AG08395 (cell line): ENCODE measurements around the gene TBX1.

Experiments used
- DNase-seq: peaks from one replicate; pipeline ENCODE4 v3.0.0; 2012; ENCODE audit warnings: mixed read lengths, low spot score

TBX1 gene

DNA sequence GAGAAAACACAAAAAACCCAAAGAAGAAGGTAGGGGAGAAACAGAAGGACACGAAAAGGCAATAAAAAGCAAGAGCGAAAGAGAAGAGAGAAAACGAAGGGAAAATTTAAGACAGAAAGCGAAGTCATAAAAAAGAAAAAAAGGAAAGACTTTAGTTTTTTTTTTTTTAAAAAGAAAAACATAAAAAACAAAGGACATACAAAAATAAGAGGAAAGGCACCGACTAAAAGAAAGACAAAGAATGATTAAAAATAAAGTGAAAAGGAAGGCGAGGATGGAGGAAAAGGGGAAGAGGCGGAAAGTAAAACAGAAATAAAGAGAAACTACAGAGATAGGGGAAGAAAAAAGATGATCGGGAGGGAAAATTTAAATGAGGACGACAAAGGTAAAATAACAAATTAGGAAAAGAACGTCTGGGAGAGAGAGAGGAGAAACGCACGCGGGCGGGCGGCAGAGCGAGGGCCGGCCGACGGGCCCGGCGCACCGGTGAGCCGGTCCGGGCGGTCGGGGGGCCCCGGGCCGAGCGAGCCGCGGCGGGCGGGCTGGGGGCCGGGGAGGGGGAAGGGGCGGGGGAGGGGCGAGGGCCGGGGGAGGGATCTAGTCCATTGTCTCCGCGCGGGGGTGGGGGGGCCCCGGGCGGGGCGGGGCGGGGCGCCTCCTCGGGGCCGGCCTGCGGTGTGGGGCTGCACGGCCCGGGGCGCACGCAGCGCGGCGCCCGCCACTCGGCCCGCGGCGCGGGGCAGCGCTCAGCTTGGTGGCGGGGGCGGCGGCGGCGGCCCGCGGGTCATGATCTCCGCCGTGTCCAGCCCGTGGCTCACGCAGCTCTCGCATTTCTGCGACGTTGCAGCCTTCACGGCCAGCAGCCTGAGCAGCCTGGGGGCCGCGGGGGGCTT, at the start of gene TBX1:
Gene TBX1, plus strand, starts transcription at position 721 of the 893 bp plus-strand sequence. Its CDS starts 66 bp downstream, at position 787.
- peak; percentile 34 for DNase-seq

DNA sequence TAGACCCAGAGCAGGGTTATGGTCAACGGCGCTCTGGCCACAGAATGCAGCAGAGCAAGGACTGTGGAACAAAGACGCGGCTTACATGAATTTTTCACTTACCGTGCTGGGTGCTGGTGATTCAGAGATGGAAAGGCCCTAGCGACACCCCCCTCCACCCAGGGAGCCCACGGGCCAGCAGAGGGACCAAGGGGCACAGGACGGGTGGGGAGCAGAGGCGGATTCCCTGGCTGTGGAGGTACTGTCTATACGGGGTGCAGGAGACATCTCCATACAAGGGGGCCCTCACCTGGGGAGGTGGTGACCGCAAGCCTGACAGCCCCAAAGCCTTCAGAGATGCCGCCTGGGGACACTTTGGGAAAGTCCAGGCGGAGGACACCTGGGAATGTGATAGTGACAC, 47.3 kb upstream of the TBX1 start:
- DNase-seq, result no peak

DNA sequence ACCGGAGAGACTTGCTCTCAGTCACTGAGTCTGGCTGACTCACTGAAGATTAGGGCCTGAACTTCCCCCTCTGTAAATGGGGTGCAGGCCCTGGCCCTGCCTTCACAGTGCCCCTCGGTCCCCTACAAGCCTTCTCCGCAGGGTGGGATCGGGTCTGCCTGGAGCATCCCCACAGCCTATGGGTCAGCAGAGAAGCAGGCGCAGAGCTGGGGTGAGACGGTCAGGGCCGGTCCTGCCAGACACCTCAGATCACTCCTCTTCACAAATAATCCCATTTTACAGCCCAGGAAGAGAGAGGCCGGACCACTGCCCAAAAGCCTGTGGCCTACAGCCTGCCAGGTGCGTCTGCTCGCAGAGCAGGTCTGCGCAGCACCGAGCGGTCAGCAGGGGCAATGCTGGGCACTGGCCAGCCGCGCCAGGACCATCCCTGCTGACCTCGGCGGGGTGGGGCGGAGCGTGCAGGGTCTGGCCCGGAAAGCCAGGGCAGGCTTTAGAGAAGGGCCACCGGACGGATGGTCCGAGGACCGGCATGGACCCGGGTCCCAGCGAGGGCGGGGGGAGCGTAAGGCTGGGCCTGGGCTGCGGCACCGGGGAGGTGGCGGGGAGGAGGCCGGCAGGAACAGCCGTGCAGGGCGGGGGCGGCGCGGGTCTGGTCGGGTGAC, 46.8 kb upstream of the TBX1 start:
- no peak for DNase-seq

DNA sequence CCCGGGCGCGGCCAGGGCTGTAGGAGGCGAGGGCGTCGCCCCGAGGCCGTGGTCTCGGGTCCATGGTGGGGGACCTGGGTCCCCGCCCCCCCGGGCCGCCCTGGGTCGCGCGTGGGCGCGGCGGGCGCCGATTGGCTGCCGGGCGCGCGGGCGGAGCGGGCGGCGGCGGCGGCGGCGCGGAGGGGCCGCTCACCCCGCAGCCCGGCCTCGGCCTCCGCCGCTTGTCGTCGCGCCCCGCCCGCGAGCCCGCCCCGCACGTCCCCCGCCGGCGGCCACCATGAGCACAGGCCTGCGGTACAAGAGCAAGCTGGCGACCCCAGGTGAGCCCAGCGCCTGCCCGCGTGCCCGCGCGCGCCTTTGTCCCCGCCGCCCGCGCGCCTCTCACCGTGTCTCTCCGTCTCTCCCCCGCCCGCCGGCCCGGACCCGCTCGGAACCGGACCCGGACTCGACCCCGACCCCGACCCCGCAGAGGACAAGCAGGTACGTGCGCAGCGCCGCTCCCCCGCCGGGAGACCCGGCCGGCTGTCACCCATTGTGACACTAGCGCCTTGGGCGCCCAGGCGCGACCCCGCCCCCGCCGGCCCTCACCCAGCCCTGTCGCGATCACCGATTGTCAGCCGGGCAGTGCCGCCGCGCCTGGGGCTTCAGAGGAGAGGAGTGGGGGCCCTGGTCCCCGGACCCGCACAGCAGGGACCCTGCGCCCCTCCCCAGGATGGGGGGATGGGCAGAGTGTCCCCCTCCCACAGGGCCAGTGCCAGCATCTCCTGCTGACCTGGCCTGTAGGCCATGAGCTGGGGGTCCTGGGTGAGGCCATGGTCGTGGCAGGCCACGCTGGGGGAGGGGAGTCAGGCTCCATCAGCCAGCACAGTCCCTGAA, 46.0 kb upstream of the TBX1 start, which contains the start of gene SEPTIN5:
Gene SEPTIN5, plus strand, starts transcription at position 192 of the 876 bp plus-strand sequence. Its CDS starts 86 bp downstream, at position 278.
- peak; percentile 41 for DNase-seq

DNA sequence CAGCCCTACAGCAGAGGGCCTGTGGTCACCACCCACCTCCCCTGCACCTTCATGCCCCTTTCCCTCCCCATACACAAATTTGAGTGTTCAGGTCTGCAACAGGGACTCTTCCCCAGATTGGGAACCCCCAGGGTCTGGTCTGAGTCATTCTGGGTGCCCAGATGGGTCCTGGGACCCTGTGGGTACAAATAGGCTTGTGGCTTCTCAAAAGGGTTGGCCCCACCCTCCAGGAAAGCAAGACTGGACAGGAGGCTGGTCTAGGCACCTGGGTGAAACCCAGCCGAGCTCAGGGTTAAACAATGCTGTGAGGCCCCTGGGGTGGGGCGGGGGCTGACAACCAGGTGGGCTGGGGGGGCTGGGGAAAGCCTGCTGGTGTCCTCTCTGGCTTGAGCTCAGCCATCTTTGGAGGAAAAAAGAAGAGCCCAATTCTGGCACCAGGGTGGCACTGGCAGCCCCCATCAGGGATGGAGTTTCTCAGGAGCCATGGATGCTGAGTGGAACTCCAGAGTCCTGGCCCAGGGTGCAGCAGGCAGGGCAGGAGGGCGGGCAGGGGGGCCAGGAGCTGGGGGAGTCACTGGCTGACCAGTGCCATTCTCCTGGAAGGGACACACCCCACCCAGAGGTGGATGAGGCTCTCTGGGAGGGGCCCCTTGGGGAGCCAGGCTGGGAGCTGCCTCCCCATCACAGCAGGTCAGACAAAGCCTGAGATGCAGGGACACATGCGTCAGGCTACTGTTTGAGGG, 45.2 kb upstream of the TBX1 start:
- no peak for DNase-seq

DNA sequence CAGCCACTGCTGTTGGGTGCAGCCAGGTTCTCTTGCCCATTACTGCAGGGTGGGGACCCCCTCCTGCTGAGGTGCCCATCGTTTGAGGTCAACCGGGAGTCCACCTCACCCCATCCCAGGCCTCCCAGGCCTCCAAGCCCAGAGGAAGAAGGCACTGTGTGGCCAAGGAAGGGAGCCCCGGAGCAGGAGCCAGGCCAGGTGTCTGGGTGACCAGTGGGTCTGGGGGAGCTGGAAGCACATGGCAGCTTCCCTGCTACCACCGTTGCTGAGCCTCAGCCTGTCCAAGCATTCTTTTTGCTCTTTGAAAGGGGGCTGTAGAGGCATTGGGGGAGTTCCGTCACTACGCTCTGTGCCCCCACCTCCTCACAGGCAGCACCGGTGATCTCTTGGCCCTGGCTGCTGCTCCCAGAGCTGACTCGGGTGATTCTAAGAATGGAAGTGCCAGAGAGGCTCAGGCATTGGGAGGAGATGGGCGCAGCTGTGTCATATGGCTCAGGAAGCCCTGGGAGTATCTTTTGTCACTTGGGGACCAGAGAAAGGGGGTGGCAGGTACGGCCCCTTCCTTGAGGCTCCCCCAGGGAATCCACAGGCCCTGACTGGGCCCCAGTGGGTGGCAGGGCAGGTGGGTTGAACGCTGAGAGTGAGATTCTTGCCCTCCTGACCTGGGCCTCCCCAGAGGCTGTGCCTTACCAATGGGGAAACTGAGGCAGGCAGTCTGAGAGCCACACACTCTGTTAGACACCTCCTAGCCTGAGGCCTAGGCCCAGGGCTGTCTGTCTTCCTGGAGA, 44.3 kb upstream of the TBX1 start:
- no peak for DNase-seq

DNA sequence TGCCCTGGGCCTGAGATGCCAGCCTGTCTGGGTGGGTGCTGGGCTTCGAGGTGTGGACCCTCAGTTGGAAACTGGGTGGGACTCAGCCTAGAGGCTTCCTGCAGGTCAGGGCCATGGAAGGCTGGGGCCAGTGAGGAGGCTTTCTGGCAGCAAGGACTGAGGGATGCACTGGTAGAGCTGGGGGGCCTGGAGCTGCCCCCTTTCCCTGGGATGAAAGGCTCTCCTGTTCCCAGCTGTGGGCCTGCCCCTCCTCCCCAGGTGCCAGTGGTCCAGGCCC, 43.8 kb upstream of the TBX1 start:
- no peak for DNase-seq

DNA sequence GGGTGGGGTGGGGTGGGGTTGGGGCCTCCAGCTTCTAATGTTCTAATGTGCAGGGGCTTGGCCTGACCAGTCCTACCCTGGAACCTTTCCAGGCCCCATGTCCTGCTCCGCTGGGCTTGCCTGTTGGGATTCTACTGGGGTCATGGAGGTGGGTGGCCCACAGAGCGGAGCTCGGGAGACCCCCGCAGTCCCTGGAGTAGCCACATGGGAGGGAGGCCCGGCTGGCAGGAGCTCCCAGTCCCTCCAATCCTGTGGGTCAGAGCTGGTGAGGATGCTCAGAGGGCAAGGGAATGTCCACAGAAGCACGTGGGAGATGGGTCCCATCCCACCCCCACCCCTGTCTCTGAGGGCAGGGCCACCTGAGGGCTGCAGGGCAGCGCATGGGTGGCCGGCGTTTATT, 43.4 kb upstream of the TBX1 start:
- no peak for DNase-seq

DNA sequence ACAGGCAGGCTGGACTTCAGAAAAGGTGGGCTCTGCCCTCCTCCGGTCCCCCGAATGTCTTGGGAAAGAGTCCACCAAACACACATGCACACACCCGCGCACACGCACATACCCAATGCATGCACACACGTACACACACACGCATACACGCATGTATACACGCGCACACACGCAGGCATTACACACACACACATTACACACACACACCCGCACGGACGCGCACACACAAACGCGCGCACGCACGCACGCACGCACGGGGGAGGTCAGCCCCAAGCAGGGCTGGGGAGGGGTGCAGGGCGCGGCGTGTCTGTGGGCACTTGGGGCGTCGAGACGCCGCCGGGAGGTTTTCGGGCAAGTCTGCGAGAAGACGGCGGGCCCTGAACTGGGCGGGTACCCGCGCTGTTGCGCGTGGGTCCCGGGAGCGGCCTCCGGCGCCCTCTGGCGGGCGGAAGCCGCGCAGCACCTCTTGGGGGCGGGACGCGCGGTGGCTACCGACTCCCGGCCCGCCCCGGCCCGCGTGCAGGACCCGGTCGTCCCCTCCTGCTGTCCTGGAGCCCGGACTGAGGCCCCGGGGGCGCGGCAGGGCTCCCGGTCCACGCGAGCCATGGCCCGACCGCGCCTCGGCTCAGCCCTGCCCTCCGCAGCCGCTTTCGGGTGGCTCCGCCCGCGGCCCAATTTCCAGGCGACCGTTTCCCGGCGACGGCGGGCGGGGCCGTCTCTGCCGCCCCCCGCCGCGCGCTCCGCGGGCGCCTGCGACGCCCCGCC, 42.7 kb upstream of the TBX1 start:
- peak; percentile 93 for DNase-seq

DNA sequence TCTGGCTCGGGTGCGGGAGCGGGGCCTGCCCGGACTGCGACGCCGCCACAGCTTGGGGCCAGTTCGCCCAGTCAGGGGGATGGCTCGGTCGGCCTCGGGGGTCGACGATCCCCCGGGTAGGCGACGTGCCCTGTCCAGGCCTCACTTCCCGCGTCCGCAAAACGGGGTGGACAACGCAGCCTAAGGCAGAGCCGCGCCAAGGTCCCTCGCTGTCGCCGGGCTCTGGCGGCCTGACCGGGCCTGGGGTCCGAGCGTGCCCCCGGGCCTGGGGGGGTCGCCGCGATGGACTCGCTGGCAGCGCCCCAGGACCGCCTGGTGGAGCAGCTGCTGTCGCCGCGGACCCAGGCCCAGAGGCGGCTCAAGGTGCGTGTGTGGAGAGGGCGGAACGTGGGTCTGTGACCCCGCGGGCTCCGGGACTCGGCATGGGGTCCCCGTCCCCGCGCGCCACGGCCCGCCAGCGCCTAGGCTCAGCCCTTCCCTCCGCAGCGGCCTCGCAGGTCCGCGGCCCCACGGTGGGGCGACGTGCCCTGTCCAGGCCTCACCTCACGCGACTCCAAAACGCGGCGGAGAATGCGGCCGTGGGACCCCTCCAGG, 42.0 kb upstream of the TBX1 start:
- no peak for DNase-seq

DNA sequence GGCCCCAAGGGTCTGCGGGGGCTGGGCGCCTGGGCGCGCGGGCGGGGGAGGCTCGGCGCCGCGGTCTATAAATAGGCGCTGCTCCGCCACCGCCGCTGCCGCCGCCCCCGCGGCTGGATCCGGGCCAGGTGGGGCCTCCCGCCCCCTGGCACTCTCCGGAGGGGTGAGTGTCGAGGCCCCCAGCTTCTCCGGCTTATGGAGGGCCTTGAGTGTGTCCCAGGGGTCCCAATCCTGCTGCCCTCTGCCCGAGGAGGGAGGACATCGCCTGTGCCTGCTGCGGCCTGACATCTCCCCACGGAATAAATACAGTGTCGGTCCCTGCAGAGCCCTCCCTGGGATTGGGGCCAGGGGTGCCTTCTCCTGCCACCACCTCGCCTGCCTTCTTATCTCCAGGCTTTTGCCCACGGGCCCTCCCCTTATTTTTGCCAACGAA, 41.5 kb upstream of the TBX1 start:
- no peak for DNase-seq

DNA sequence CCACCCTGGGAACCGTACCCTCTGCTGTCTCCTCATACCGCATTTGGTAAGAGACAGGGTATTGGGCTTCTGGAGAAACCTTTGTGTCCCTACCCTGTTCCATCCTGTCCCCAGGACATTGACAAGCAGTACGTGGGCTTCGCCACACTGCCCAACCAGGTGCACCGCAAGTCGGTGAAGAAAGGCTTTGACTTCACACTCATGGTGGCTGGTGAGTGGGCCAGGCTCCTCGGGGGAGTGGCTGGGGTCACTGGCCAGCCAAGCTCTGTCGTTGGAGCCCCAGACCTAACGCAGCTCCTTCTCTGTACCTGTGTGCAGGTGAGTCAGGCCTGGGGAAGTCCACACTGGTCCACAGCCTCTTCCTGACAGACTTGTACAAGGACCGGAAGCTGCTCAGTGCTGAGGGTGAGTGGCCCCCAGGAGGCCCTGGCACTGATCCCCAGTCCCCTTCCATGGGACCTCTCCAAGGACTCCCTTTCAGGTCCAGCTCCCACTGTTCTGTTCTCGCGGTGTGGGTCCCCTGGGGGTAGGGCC, 41.0 kb upstream of the TBX1 start:
- DNase-seq, result no peak

DNA sequence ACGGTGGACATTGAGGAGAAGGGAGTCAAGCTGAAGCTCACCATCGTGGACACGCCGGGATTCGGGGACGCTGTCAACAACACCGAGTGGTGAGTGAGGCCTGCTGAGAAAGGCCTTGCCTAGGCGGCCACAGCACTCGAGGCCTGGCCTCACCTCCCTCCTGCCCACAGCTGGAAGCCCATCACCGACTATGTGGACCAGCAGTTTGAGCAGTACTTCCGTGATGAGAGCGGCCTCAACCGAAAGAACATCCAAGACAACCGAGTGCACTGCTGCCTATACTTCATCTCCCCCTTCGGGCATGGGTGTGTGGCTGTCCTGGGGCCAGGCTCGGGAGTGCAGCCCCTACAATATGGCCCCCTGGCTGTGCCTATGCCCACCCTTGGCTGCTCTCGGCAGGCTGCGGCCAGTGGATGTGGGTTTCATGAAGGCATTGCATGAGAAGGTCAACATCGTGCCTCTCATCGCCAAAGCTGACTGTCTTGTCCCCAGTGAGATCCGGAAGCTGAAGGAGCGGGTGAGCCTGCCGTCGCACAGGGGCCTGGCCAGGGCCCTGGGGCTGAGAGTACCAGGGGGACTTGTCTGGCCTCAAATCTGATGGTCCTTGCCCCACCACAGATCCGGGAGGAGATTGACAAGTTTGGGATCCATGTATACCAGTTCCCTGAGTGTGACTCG, 40.3 kb upstream of the TBX1 start:
- DNase-seq, result no peak

DNA sequence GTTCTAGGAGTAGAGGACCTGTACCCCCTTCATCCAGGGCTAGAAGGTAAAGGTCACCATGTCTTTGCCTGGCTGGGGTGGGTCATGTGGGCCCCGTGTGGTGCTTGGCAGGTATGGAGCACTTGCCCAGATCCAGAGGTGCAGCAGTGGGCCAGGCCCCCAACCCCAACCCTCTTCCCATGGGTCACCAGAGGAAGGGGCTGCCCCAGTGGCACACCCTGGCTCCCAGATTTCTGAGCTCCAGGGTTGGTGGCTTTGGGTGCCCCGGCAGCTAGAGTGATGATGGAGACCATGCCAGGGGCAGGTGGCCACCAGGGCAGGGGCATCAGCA, 39.6 kb upstream of the TBX1 start:
- no peak for DNase-seq

DNA sequence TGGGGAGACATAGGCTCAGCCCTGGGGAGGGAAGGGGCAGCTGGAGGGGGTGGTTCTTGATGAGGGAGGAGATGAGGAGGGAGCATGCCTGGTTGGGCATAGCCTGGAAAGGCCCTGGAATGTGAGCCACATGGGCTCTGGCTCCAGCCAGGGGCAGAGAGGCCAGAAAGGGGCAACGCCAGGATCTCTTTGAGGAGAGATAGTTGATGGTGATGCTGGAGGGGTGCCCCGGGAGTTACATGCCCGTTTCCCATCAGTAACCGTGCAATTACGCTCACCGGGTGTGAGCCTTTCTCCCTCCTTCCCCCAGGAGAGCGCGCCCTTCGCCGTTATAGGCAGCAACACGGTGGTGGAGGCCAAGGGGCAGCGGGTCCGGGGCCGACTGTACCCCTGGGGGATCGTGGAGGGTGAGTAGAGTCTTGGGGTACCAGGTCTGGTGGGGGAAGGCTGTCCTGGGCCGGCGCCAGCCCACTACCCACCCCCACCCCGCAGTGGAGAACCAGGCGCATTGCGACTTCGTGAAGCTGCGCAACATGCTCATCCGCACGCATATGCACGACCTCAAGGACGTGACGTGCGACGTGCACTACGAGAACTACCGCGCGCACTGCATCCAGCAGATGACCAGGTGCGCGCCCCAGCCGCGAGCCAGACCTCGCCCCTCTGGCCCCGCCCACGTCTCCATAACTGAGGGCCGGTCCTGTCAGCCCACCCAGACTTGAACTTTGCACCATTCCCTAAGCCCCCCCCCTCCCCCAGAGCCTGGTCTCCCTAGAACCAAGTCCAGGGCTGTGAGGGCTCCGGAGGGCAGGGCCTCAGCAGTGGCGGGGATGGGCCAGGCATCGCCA, 39.0 kb upstream of the TBX1 start:
- no peak for DNase-seq

DNA sequence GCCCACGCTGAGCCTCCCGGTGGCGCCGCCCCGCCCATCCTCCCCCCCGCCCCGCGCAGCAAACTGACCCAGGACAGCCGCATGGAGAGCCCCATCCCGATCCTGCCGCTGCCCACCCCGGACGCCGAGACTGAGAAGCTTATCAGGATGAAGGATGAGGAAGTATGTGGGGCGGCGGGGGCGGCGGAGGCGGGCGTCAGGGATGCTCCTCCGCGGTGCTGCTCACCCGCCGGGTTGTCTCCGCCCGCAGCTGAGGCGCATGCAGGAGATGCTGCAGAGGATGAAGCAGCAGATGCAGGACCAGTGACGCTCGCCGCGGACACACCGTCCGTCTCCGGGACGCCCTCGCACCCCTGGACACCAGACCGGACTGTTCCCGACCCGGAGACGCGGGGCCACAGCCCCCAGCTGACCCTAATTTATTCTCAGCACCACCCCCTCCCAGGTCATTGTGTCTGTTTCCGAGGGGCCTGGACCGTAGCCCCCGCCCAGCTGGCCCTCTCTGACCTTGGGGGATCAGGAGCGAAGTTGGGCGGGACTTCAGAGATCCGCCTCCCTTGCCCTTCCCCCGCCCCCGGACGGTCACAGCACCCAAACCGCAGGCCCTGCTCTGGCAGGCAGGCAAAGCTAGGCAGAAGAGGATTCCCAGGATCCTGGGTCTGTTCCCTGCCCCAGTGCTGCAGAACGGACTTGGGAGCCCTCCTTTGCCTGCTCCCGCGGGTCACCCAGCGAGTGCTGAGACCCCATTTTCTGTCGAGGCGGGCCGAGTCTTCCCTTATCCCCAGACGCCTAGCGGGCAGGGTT, 38.2 kb upstream of the TBX1 start:
- no peak for DNase-seq

DNA sequence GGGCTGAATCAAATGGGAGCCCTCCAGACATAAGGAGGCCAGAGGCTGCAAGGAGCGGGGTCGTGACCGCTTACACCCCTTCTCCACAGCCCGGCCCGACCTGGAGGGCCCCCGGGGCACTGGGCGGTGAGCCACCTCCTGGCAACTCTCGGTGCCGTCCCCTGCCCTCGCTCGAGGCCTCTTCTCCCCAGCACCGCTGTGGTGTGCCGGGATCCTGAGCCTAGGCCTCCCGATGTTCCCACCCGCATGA, 37.7 kb upstream of the TBX1 start:
- DNase-seq, result no peak
